ENCODE data around the gene DDB1. TPM values are rescaled to one million over a fixed set of nuclear protein-coding genes. Genes with fewer than 3 reads are reported as not detected.
A peak's percentile ranks its signal among the peaks of the same experiment; 100 is the strongest.

Gene DDB1
- total and polyA plus RNA-seq, 2 of the 13 experiments (the other 11 are each of a cell fraction or from before 2014, with no cell fraction given), result 217 to 266 TPM

DNA sequence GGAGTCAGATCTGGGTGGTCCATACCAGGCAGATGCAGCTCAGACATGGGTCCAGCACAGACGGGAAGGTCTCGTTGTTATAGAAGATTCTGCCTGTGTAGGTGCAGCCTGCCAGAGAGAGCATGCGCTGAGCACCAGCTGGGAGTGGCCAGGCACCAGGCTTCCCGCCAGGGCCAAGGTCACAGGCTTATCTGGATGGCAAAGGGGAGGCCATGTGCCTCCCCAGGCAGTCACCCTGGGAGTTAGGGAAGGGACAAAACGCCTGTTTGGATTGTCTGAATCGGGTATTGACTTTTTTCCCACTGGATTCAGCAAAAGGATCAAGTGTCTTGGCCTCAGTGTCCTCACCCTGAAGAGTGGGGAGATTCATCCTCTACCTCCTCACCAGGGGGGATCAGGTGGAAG, 65.5 kb downstream of the DDB1 start (continued):
- no peak for TF ChIP-seq HNF1A (IDR thresholded peaks at IDR 0.05; ENCODE audit: low read depth)
- TF ChIP-seq HNF1A (CRISPR knock-in tag; IDR thresholded peaks at IDR 0.05; ENCODE audit: borderline replicate concordance), result 0 out of 2 replicates have a peak, but pooled peaks have one; percentile 19
- TF ChIP-seq, protein P1, sequence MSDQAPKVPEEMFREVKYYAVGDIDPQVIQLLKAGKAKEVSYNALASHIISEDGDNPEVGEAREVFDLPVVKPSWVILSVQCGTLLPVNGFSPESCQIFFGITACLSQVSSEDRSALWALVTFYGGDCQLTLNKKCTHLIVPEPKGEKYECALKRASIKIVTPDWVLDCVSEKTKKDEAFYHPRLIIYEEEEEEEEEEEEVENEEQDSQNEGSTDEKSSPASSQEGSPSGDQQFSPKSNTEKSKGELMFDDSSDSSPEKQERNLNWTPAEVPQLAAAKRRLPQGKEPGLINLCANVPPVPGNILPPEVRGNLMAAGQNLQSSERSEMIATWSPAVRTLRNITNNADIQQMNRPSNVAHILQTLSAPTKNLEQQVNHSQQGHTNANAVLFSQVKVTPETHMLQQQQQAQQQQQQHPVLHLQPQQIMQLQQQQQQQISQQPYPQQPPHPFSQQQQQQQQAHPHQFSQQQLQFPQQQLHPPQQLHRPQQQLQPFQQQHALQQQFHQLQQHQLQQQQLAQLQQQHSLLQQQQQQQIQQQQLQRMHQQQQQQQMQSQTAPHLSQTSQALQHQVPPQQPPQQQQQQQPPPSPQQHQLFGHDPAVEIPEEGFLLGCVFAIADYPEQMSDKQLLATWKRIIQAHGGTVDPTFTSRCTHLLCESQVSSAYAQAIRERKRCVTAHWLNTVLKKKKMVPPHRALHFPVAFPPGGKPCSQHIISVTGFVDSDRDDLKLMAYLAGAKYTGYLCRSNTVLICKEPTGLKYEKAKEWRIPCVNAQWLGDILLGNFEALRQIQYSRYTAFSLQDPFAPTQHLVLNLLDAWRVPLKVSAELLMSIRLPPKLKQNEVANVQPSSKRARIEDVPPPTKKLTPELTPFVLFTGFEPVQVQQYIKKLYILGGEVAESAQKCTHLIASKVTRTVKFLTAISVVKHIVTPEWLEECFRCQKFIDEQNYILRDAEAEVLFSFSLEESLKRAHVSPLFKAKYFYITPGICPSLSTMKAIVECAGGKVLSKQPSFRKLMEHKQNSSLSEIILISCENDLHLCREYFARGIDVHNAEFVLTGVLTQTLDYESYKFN (CRISPR knock-in tag; conservative IDR thresholded peaks at IDR 0.05), result peak; percentile 64
- TF ChIP-seq RARG (CRISPR knock-in tag; IDR thresholded peaks at IDR 0.05; ENCODE audit: low read depth), result no peak
- peak; percentile 50; the same call in 1 of the 2 replicates for TF ChIP-seq HNF4A (CRISPR knock-in tag; IDR thresholded peaks at IDR 0.05)
- TF ChIP-seq, protein P2, sequence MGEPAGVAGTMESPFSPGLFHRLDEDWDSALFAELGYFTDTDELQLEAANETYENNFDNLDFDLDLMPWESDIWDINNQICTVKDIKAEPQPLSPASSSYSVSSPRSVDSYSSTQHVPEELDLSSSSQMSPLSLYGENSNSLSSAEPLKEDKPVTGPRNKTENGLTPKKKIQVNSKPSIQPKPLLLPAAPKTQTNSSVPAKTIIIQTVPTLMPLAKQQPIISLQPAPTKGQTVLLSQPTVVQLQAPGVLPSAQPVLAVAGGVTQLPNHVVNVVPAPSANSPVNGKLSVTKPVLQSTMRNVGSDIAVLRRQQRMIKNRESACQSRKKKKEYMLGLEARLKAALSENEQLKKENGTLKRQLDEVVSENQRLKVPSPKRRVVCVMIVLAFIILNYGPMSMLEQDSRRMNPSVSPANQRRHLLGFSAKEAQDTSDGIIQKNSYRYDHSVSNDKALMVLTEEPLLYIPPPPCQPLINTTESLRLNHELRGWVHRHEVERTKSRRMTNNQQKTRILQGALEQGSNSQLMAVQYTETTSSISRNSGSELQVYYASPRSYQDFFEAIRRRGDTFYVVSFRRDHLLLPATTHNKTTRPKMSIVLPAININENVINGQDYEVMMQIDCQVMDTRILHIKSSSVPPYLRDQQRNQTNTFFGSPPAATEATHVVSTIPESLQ (CRISPR knock-in tag; conservative IDR thresholded peaks at IDR 0.05), result no peak
- no peak for TF ChIP-seq EHMT2 (IDR thresholded peaks at IDR 0.05; ENCODE audit: borderline replicate concordance, low read depth, low read length)
- TF ChIP-seq BRCA1 (CRISPR knock-in tag; IDR thresholded peaks at IDR 0.05), result 0 out of 2 replicates have a peak, but pooled peaks have one; percentile 64
- peak; percentile 57 for TF ChIP-seq NR2C2 (CRISPR knock-in tag; IDR thresholded peaks at IDR 0.05; ENCODE audit: borderline replicate concordance)
- TF ChIP-seq, protein P3, sequence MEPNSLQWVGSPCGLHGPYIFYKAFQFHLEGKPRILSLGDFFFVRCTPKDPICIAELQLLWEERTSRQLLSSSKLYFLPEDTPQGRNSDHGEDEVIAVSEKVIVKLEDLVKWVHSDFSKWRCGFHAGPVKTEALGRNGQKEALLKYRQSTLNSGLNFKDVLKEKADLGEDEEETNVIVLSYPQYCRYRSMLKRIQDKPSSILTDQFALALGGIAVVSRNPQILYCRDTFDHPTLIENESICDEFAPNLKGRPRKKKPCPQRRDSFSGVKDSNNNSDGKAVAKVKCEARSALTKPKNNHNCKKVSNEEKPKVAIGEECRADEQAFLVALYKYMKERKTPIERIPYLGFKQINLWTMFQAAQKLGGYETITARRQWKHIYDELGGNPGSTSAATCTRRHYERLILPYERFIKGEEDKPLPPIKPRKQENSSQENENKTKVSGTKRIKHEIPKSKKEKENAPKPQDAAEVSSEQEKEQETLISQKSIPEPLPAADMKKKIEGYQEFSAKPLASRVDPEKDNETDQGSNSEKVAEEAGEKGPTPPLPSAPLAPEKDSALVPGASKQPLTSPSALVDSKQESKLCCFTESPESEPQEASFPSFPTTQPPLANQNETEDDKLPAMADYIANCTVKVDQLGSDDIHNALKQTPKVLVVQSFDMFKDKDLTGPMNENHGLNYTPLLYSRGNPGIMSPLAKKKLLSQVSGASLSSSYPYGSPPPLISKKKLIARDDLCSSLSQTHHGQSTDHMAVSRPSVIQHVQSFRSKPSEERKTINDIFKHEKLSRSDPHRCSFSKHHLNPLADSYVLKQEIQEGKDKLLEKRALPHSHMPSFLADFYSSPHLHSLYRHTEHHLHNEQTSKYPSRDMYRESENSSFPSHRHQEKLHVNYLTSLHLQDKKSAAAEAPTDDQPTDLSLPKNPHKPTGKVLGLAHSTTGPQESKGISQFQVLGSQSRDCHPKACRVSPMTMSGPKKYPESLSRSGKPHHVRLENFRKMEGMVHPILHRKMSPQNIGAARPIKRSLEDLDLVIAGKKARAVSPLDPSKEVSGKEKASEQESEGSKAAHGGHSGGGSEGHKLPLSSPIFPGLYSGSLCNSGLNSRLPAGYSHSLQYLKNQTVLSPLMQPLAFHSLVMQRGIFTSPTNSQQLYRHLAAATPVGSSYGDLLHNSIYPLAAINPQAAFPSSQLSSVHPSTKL (CRISPR knock-in tag; IDR thresholded peaks at IDR 0.05), result peak; percentile 68; the same call in 1 of the 2 replicates
- TF ChIP-seq NRL (CRISPR knock-in tag; IDR thresholded peaks at IDR 0.05; ENCODE audit: borderline replicate concordance), result no peak; the same call in 1 of the 2 replicates
- TF ChIP-seq ZFP90 (CRISPR knock-in tag; IDR thresholded peaks at IDR 0.05; ENCODE audit: borderline replicate concordance), result no peak
- no peak for TF ChIP-seq ZBTB42 (CRISPR knock-in tag; IDR thresholded peaks at IDR 0.05)
- TF ChIP-seq SAP130 (CRISPR knock-in tag; IDR thresholded peaks at IDR 0.05; ENCODE audit: low read depth), result peak; percentile 71
- TF ChIP-seq SKI (IDR thresholded peaks at IDR 0.05; ENCODE audit: partially characterized antibody), result peak; percentile 46
- no peak for TF ChIP-seq LCORL (IDR thresholded peaks at IDR 0.05)
- peak; percentile 63; the same call in 1 of the 2 replicates for TF ChIP-seq LCORL (CRISPR knock-in tag; IDR thresholded peaks at IDR 0.05)
